ENCODE results near the gene RAPGEF2. TPM values are rescaled to one million over a fixed set of nuclear protein-coding genes. Genes with fewer than 3 reads are reported as not detected.
"Not testable (repeated sequence)": the region's sequence is repeated elsewhere in the genome, so short reads cannot be mapped to it uniquely, and the experiment has no call there.

The RAPGEF2 gene
- total RNA-seq, 1 donor from 2014 or later = 251 TPM

GRCh38 chr4:159240687-159241086, 137.8 kb downstream of the RAPGEF2 start:
- no peak for DNase-seq

GRCh38 chr4:159242427-159242826, 139.5 kb downstream of the RAPGEF2 start:
- DNase-seq = no peak

- no peak for DNase-seq
Observed at GRCh38 chr4:159248384-159249178, 145.7 kb downstream of the RAPGEF2 start.

GRCh38 chr4:159250751-159251325, 148.0 kb downstream of the RAPGEF2 start:
- no peak for DNase-seq

- DNase-seq = not testable (repeated sequence)
Observed at GRCh38 chr4:159251580-159251979, 148.7 kb downstream of the RAPGEF2 start.

- no peak for DNase-seq
Observed at GRCh38 chr4:159252491-159252890, 149.6 kb downstream of the RAPGEF2 start.

GRCh38 chr4:159256037-159256436, 153.2 kb downstream of the RAPGEF2 start:
- DNase-seq = no peak

GRCh38 chr4:159258889-159259560, 156.1 kb downstream of the RAPGEF2 start:
- DNase-seq = no peak

GRCh38 chr4:159264057-159264456, 161.2 kb downstream of the RAPGEF2 start:
- DNase-seq = no peak

- DNase-seq = no peak
Observed at GRCh38 chr4:159266981-159267868, 164.3 kb downstream of the RAPGEF2 start.

- DNase-seq = no peak
Observed at GRCh38 chr4:159267869-159268285, 165.0 kb downstream of the RAPGEF2 start.

- DNase-seq = no peak
Observed at GRCh38 chr4:159268607-159269006, 165.7 kb downstream of the RAPGEF2 start.

GRCh38 chr4:159269116-159269515, 166.2 kb downstream of the RAPGEF2 start:
- DNase-seq = peak; percentile 11

- no peak for DNase-seq
Observed at GRCh38 chr4:159269956-159270355, 167.1 kb downstream of the RAPGEF2 start.

GRCh38 chr4:159271856-159272255, 169.0 kb downstream of the RAPGEF2 start:
- DNase-seq = no peak

GRCh38 chr4:159272273-159273140, 169.6 kb downstream of the RAPGEF2 start:
- DNase-seq = no peak

GRCh38 chr4:159273141-159273438, 170.2 kb downstream of the RAPGEF2 start:
- no peak for DNase-seq

GRCh38 chr4:159273841-159274240, 171.0 kb downstream of the RAPGEF2 start:
- no peak for DNase-seq

- DNase-seq = no peak
Observed at GRCh38 chr4:159278399-159278798, 175.5 kb downstream of the RAPGEF2 start.

- DNase-seq = no peak
Observed at GRCh38 chr4:159279084-159279483, 176.2 kb downstream of the RAPGEF2 start.

- no peak for DNase-seq
Observed at GRCh38 chr4:159280442-159281172, 177.7 kb downstream of the RAPGEF2 start.

All from occipital lobe (tissue), 2 donors.